Neural progenitor cell (in vitro differentiated cells): ENCODE data around the gene CNTN5. TPM values are rescaled to one million over a fixed set of nuclear protein-coding genes. Genes with fewer than 3 reads are reported as not detected.

Source experiments
- DNase-seq: peaks from one replicate; pipeline ENCODE4 v3.0.0-alpha.2; 2016; ENCODE audit warnings: low spot score
- H2AFZ ChIP-seq: fragments of 200-600 bp; sonication (generic); replicated peaks from 2 replicates; pipeline ENCODE4 v1.6.1; 2016; ENCODE audit warnings: antibody characterized with exemption
- H3F3A ChIP-seq: fragments of 200-600 bp; sonication (generic); 2 replicates; pipeline ENCODE4 v1.6.1; 2016; ENCODE audit warnings: antibody characterized with exemption, low read depth
- H3K27ac ChIP-seq: fragments of 200-600 bp; sonication (generic); 2 replicates; pipeline ENCODE4 v1.5.1; 2016; ENCODE audit warnings: mild to moderate bottlenecking
- H3K27me3 ChIP-seq: fragments of 200-600 bp; sonication (generic); 2 replicates; pipeline ENCODE4 v1.6.1; 2016; ENCODE audit warnings: mild to moderate bottlenecking, moderate library complexity
- H3K36me3 ChIP-seq: fragments of 200-600 bp; sonication (generic); 2 replicates; pipeline ENCODE4 v1.5.1; 2016
- H3K4me1 ChIP-seq: fragments of 200-600 bp; sonication (generic); 2 replicates; pipeline ENCODE4 v1.6.1; 2016; ENCODE audit warnings: mixed run types
- H3K4me2 ChIP-seq: fragments of 200-600 bp; sonication (generic); 2 replicates; pipeline ENCODE4 v1.6.1; 2016
- H3K4me3 ChIP-seq: fragments of 200-600 bp; sonication (generic); 2 replicates; pipeline ENCODE4 v1.5.1; 2016
- H3K79me2 ChIP-seq: fragments of 200-600 bp; sonication (generic); 2 replicates; pipeline ENCODE4 v1.6.1; 2016; ENCODE audit warnings: low read depth
- H3K9ac ChIP-seq: fragments of 200-600 bp; sonication (generic); 2 replicates; pipeline ENCODE4 v1.6.1; 2016
- H3K9me3 ChIP-seq: fragments of 200-600 bp; sonication (generic); 2 replicates; pipeline ENCODE4 v1.5.1; 2016; ENCODE audit warnings: low read depth
- H4K20me1 ChIP-seq: fragments of 200-600 bp; sonication (generic); 2 replicates; pipeline ENCODE4 v1.6.1; 2016; ENCODE audit warnings: low read depth
- H3K27ac Mint-ChIP-seq: 3 replicates; pipeline ENCODE4 v1.8.0; 2021; ENCODE audit warnings: mixed read lengths
- H3K27me3 Mint-ChIP-seq: 2 replicates; pipeline ENCODE4 v1.8.0; 2022; ENCODE audit warnings: low read depth, mild to moderate bottlenecking, inconsistent platforms, moderate library complexity, mixed read lengths; ENCODE audit not compliant: insufficient read depth
- H3K36me3 Mint-ChIP-seq: 3 replicates; pipeline ENCODE4 v1.8.0; 2021; ENCODE audit warnings: mixed read lengths
- H3K4me1 Mint-ChIP-seq: 3 replicates; pipeline ENCODE4 v1.8.0; 2021; ENCODE audit warnings: mixed read lengths
- H3K4me3 Mint-ChIP-seq: 3 replicates; pipeline ENCODE4 v1.8.0; 2021; ENCODE audit warnings: mild to moderate bottlenecking, moderate library complexity, mixed read lengths
- H3K9me3 Mint-ChIP-seq: 3 replicates; pipeline ENCODE4 v1.8.0; 2020; ENCODE audit warnings: mixed read lengths
- EZH2 ChIP-seq: fragments of 200-600 bp; sonication (generic); IDR thresholded peaks from 2 replicates; pipeline ENCODE4 v1.6.1; 2017; ENCODE audit warnings: antibody characterized with exemption, mild to moderate bottlenecking, moderate library complexity
- EZH2phosphoT487 ChIP-seq: fragments of 200-600 bp; sonication (generic); IDR thresholded peaks from 2 replicates; pipeline ENCODE4 v1.6.1; 2017; ENCODE audit warnings: antibody characterized with exemption
- total RNA-seq: library from RNA; depleted of rRNA; stranded (reverse); fragments of >200 nt; gene quantifications from 2 replicates; pipeline ENCODE4 v1.2.3, GENCODE V29; 2015; ENCODE audit warnings: low replicate concordance
- TF ChIP-seq, protein P1 (sequence below): fragments of 200-600 bp; sonication (generic); IDR thresholded peaks from 2 replicates; pipeline ENCODE4 v1.5.1; 2017; ENCODE audit warnings: antibody characterized with exemption, mild to moderate bottlenecking

The CNTN5 gene
- total RNA-seq, 1 donor from 2014 or later, result 0.19 TPM

DNA sequence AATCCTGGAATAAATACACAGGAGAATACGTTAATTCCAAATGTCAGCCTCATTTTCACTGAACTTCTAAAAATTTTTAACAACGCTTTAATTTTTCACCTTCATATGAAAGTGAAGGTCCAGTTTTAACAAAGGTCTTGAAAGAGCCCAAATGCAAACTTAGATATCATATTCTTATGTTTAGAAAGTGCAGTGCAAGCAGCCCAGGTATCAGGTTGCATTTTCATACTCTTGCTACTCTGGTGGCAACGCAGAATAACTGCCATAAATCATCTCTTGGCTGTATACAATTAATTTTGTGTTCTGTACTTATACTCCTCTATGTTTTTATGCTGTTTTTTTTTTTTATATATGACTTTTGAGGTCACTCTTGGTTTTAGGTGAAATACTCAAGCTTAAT is 1169.6 kb downstream of the CNTN5 start:
- H3K4me1 ChIP-seq, result no peaks in the 10 kb centered on the region
- H3F3A ChIP-seq, result no peaks in the 10 kb centered on the region
- H3K9ac ChIP-seq, result no peak overlapping the region
- Mint-ChIP-seq H3K9me3 (no peaks in the 10 kb centered on the region), H3K36me3 (no peaks in the 10 kb centered on the region), H3K27me3 (peaks cover 4% of the 10 kb centered on the region), H3K4me1 (no peaks in the 10 kb centered on the region), H3K27ac (no peak overlapping the region), H3K4me3 (no peak overlapping the region)
- no peak overlapping the region for H3K4me2 ChIP-seq
- no peak overlapping the region for H3K27ac ChIP-seq
- no peaks in the 10 kb centered on the region for H3K27me3 ChIP-seq
- no peaks in the 10 kb centered on the region for H4K20me1 ChIP-seq
- no peak overlapping the region for H3K4me3 ChIP-seq
- no peaks in the 10 kb centered on the region for H3K9me3 ChIP-seq
- H3K79me2 ChIP-seq, result no peaks in the 10 kb centered on the region
- no peaks in the 10 kb centered on the region for H3K36me3 ChIP-seq
- TF ChIP-seq, protein P1, sequence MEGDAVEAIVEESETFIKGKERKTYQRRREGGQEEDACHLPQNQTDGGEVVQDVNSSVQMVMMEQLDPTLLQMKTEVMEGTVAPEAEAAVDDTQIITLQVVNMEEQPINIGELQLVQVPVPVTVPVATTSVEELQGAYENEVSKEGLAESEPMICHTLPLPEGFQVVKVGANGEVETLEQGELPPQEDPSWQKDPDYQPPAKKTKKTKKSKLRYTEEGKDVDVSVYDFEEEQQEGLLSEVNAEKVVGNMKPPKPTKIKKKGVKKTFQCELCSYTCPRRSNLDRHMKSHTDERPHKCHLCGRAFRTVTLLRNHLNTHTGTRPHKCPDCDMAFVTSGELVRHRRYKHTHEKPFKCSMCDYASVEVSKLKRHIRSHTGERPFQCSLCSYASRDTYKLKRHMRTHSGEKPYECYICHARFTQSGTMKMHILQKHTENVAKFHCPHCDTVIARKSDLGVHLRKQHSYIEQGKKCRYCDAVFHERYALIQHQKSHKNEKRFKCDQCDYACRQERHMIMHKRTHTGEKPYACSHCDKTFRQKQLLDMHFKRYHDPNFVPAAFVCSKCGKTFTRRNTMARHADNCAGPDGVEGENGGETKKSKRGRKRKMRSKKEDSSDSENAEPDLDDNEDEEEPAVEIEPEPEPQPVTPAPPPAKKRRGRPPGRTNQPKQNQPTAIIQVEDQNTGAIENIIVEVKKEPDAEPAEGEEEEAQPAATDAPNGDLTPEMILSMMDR, result no peak
- TF ChIP-seq EZH2 (no peak), EZH2phosphoT487 (no peak)
- DNase-seq, result no peak
- no peak overlapping the region for H2AFZ ChIP-seq

- Mint-ChIP-seq H3K27me3 (peaks cover 4% of the 10 kb centered on the region), H3K4me1 (no peaks in the 10 kb centered on the region), H3K9me3 (no peaks in the 10 kb centered on the region), H3K36me3 (no peaks in the 10 kb centered on the region), H3K4me3 (no peak overlapping the region), H3K27ac (no peak overlapping the region)
- Histone ChIP-seq H2AFZ (no peak overlapping the region), H3F3A (no peaks in the 10 kb centered on the region), H3K4me2 (no peak overlapping the region), H4K20me1 (no peaks in the 10 kb centered on the region), H3K9me3 (no peaks in the 10 kb centered on the region), H3K9ac (no peak overlapping the region), H3K79me2 (no peaks in the 10 kb centered on the region), H3K27me3 (no peaks in the 10 kb centered on the region), H3K4me3 (no peak overlapping the region), H3K27ac (no peak overlapping the region), H3K36me3 (no peaks in the 10 kb centered on the region), H3K4me1 (no peaks in the 10 kb centered on the region)
- no peak for TF ChIP-seq EZH2
- no peak for TF ChIP-seq EZH2phosphoT487
- TF ChIP-seq, protein P1, result no peak
- no peak for DNase-seq
Observed at GRCh38 chr11:100192181-100192580, 1171.4 kb downstream of the CNTN5 start.

GRCh38 chr11:100203789-100204188 is 1183.0 kb downstream of the CNTN5 start:
- Histone ChIP-seq H4K20me1 (no peaks in the 10 kb centered on the region), H3K27me3 (no peaks in the 10 kb centered on the region), H3K9ac (no peak overlapping the region), H3F3A (no peaks in the 10 kb centered on the region), H3K4me3 (no peak overlapping the region), H3K27ac (no peak overlapping the region), H3K79me2 (no peaks in the 10 kb centered on the region), H3K4me2 (no peak overlapping the region), H3K9me3 (no peaks in the 10 kb centered on the region), H2AFZ (no peak overlapping the region), H3K4me1 (no peaks in the 10 kb centered on the region), H3K36me3 (no peaks in the 10 kb centered on the region)
- no peaks in the 10 kb centered on the region for H3K4me1 Mint-ChIP-seq
- H3K27me3 Mint-ChIP-seq, result no peaks in the 10 kb centered on the region
- no peak overlapping the region for H3K4me3 Mint-ChIP-seq
- no peak overlapping the region for H3K27ac Mint-ChIP-seq
- TF ChIP-seq EZH2phosphoT487 (no peak), EZH2 (no peak)
- TF ChIP-seq, protein P1, result no peak
- H3K9me3 Mint-ChIP-seq, result no peaks in the 10 kb centered on the region
- H3K36me3 Mint-ChIP-seq, result no peaks in the 10 kb centered on the region
- no peak for DNase-seq

- no peak overlapping the region for H3K4me3 ChIP-seq
- Mint-ChIP-seq H3K27ac (no peak overlapping the region), H3K4me3 (no peak overlapping the region), H3K9me3 (no peaks in the 10 kb centered on the region), H3K27me3 (no peaks in the 10 kb centered on the region), H3K36me3 (no peaks in the 10 kb centered on the region), H3K4me1 (no peaks in the 10 kb centered on the region)
- no peak overlapping the region for H3K4me2 ChIP-seq
- H3K79me2 ChIP-seq, result no peaks in the 10 kb centered on the region
- H3K9ac ChIP-seq, result no peak overlapping the region
- no peaks in the 10 kb centered on the region for H3K4me1 ChIP-seq
- H4K20me1 ChIP-seq, result no peaks in the 10 kb centered on the region
- H3K27me3 ChIP-seq, result no peaks in the 10 kb centered on the region
- H3K9me3 ChIP-seq, result no peaks in the 10 kb centered on the region
- no peak overlapping the region for H2AFZ ChIP-seq
- no peaks in the 10 kb centered on the region for H3K36me3 ChIP-seq
- TF ChIP-seq EZH2phosphoT487 (no peak), EZH2 (no peak)
- TF ChIP-seq, protein P1, result no peak
- H3F3A ChIP-seq, result no peaks in the 10 kb centered on the region
- DNase-seq, result no peak
- no peak overlapping the region for H3K27ac ChIP-seq
Observed at GRCh38 chr11:100205926-100206325, 1185.2 kb downstream of the CNTN5 start.
